GM12878 (cell line): ENCODE measurements around the gene BRICD5.

Experiments used
- CREB1 ChIP-seq: IDR thresholded peaks from 2 replicates; pipeline ENCODE4 v1.6.1; 2012; ENCODE audit warnings: low read depth, mild to moderate bottlenecking, inconsistent platforms
- EZH2 ChIP-seq: IDR thresholded peaks from 2 replicates; pipeline ENCODE4 v1.6.1; 2012; ENCODE audit warnings: low read depth, mild to moderate bottlenecking, control low read depth, inconsistent platforms, low read length, borderline replicate concordance; ENCODE audit not compliant: control insufficient read depth
- NFXL1 ChIP-seq: fragments of 450-650 bp; IDR thresholded peaks from 2 replicates; pipeline ENCODE4 v1.6.1; 2017; ENCODE audit warnings: antibody characterized with exemption, mild to moderate bottlenecking, borderline replicate concordance
- PML ChIP-seq: IDR thresholded peaks from 2 replicates; pipeline ENCODE4 v1.6.1; 2012; ENCODE audit warnings: low read length, inconsistent platforms
- REST ChIP-seq: IDR thresholded peaks from 2 replicates; pipeline ENCODE4 v1.6.1; 2012; ENCODE audit warnings: mild to moderate bottlenecking, low read depth, low read length
- TAF1 ChIP-seq: IDR thresholded peaks from 2 replicates; pipeline ENCODE4 v1.6.1; 2011; ENCODE audit warnings: mild to moderate bottlenecking, low read depth, low read length, borderline replicate concordance

DNA sequence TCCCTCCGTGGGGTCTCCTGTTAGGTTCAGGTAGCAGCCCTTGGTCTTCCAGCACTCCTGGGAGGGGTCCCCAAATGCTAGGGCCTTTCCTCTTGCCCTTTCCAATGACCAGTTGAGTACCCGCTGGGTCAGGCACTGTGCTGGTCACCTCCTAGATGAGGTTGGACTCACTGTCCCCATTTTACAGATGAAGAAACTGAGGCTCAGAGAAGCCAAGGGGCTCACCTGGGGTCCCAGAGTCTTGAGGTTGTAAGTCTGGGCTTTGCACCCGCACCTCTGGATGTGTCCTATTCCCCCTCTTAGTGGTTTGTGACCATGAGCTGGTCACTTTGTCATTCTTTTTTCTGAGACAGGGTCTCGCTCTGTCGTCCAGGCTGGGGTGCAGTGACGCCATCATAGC, 12.9 kb downstream of the BRICD5 start:
- TF ChIP-seq TAF1 (no peak), PML (no peak), EZH2 (no peak), CREB1 (no peak), REST (no peak), NFXL1 (no peak)
